ENCODE measurements around the gene KLK10.

The KLK10 gene

DNA sequence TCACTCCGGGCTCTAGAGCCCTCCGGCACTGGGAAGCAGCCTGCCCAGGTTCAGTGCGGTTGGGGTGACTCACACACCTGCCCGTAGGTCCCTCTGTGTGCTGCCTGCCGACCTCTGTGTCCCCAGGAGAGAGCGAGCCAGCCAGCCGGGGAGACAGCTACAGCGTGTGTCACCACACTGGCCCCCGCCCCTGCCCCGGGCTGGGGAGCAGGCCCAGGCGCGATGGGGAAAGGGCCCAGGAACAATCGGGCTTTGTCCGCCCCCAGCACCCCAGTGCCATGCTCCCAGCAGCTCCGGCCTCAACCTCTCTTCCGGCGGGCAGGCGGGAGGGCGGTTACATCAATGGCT lies 50.1 kb downstream of the KLK10 start, which contains the start of gene KLK6:
KLK6 (minus strand) TSS at position 179 of the 348 bp plus-strand sequence. CDS start 1,487 bp downstream, outside the sequence.
- no peak within 1 kb of the TSS for H3K4me3 ChIP-seq (ENCODE audit: low read length)
- TF ChIP-seq, protein P1, sequence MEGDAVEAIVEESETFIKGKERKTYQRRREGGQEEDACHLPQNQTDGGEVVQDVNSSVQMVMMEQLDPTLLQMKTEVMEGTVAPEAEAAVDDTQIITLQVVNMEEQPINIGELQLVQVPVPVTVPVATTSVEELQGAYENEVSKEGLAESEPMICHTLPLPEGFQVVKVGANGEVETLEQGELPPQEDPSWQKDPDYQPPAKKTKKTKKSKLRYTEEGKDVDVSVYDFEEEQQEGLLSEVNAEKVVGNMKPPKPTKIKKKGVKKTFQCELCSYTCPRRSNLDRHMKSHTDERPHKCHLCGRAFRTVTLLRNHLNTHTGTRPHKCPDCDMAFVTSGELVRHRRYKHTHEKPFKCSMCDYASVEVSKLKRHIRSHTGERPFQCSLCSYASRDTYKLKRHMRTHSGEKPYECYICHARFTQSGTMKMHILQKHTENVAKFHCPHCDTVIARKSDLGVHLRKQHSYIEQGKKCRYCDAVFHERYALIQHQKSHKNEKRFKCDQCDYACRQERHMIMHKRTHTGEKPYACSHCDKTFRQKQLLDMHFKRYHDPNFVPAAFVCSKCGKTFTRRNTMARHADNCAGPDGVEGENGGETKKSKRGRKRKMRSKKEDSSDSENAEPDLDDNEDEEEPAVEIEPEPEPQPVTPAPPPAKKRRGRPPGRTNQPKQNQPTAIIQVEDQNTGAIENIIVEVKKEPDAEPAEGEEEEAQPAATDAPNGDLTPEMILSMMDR (conservative IDR thresholded peaks at IDR 0.05; ENCODE audit: low read depth, low read length) = no peak

DNA sequence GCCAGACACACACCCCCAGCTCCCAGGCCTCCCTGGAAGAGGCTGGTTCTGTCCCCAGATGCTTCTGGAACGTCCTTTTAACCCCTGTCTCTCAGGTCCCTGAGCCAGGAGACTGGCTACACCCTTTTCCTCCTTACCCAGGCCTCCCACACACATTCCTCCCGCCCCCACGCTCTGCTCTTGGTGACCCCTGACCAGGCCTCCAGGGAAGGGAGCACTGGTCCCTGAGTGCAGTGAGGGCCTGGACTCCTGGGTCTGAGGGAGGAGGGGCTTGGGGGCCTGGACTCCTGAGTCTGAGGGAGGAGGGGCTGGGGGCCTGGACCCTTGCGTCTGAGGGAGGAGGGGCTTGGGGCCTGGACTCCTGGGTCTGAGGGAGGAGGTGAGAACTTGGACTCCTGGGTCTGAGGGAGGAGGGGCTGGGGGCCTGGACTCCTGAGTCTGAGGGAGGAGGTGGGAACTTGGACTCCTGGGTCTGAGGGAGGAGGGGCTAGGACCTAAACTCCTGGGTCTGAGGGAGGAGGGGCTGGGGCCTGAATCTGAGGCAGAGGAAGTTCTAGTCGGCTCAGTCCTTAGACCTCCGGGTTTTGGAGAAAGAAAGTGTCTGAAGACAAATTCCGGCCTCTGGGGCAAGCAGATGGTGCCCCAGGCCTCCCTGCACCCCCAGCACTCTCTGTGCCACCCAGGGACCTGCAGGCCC lies 50.6 kb downstream of the KLK10 start:
- H3K4me3 ChIP-seq (ENCODE audit: low read length) = no peak overlapping the region
- DNase-seq (ENCODE audit: low read depth) = no peak
- TF ChIP-seq, protein P1 (conservative IDR thresholded peaks at IDR 0.05; ENCODE audit: low read depth, low read length) = no peak

More for the DNA sequence above, 50.1 kb downstream of the KLK10 start, which contains the start of gene KLK6:
- no peak for DNase-seq (ENCODE audit: low read depth)

DNA sequence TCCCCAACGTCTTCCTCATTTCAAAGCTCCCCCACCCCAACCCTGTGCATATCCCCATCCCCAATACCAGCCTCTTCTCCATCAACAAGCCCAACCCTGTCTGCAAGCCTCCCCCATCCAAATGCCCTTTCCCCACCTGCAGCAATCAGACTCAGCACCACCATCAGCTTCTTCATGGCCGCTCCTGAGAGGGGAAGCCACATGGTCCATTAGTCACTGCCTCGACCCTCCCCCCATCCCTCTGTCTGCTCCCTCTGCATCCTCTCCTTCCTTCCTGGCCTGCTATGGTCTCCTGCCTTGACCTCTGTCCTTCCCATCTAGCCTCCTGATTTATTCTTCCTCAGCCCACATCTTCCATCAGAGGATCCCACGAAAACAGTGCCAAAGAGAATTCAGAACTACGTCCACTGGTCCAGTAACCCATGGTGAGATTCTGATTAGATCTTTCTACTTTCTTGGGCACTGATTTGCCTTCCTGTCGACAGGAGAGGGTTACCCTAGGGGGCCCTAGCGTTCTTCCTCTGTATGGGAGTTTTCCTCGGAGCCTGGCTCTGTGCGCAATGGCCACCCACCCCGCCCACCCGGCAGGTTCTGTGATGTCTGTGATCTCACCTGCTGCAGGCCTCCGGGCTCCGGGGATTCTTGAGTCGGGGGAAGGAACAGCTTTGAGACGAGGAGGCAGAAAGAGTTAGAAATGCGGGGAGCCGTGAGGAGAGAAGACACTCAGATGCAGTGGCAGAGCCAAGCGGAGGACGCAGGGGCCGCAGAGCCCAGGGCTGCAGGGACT lies 51.4 kb downstream of the KLK10 start:
- H3K4me3 ChIP-seq (ENCODE audit: low read length) = no peak overlapping the region
- DNase-seq (ENCODE audit: low read depth) = no peak
- TF ChIP-seq, protein P1 (conservative IDR thresholded peaks at IDR 0.05; ENCODE audit: low read depth, low read length) = no peak

DNA sequence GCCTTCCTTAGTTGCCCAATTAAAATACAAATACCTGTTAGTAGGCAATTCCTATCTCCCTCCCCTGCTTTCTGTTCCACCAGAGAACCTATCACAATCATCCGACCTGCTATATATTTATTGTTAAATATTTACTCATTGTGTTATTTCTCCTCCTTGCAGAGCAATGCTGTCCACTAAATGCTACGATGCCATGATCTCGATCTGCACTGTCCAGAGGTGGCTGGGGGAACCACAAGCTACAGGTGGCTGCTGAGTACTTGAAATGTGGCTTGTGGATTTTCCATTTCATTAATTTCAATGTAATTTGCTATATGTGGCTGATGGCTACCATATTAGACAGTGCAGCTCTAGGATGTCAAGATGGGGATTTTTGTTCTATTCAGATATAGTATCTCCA lies 55.2 kb downstream of the KLK10 start:
- no peak for DNase-seq (ENCODE audit: low read depth)
- H3K4me3 ChIP-seq (ENCODE audit: low read length) = no peak overlapping the region
- TF ChIP-seq, protein P1 (conservative IDR thresholded peaks at IDR 0.05; ENCODE audit: low read depth, low read length) = no peak

DNA sequence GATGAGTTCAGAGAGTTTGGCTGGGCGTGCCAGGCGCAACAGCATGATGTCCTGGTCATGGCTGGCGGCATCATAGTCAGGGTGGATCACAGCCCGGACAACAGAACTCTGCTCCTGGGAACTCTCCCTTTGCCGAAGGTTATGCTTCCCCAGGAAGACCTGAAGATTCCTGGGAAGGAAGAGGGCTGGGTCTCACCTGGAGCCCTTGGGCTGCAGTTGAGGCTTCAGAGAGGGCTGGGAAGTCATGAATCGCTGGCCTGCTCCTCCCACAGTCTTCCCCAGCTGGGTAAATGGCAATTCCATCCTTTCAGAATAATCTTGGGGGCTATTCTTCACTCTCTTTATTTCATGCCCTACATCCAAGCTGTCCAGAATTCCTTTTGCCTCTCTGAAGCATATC lies 56.1 kb downstream of the KLK10 start:
- H3K4me3 ChIP-seq (ENCODE audit: low read length) = no peak overlapping the region
- TF ChIP-seq, protein P1 (conservative IDR thresholded peaks at IDR 0.05; ENCODE audit: low read depth, low read length) = no peak
- DNase-seq (ENCODE audit: low read depth) = no peak

Measured in retinal pigment epithelial cell (primary cell).